RWPE1 (cell line): ENCODE measurements around the gene IL18RAP.
A peak's percentile ranks its signal among the peaks of the same experiment; 100 is the strongest.

Experiments
- CTCF ChIA-PET: fragments of 350-600 bp; sonication (Branson Sonifier 250); formaldehyde crosslinking; extraction: SDS; loops from one replicate; lab custom pipeline; 2021; lab: Yijun Ruan, JAX
- POLR2A ChIA-PET: fragments of 400-600 bp; formaldehyde crosslinking; extraction: SDS; loops from one replicate; lab custom pipeline; 2020; ENCODE audit warnings: antibody characterized with exemption; ENCODE audit not compliant: low non-redundant PET; lab: Yijun Ruan, JAX
- DNase-seq: peaks from one replicate; pipeline ENCODE4 v3.0.0; 2012; ENCODE audit warnings: low spot score
- H3K27ac ChIP-seq: fragments of 450-650 bp; 2 replicates; pipeline ENCODE4 v1.5.1; 2017
- TF ChIP-seq, protein P1 (sequence below): fragments of 450-650 bp; conservative IDR thresholded peaks from 2 replicates; pipeline ENCODE4 v1.5.1; 2017; ENCODE audit warnings: low read depth, mild to moderate bottlenecking

The IL18RAP gene

DNA sequence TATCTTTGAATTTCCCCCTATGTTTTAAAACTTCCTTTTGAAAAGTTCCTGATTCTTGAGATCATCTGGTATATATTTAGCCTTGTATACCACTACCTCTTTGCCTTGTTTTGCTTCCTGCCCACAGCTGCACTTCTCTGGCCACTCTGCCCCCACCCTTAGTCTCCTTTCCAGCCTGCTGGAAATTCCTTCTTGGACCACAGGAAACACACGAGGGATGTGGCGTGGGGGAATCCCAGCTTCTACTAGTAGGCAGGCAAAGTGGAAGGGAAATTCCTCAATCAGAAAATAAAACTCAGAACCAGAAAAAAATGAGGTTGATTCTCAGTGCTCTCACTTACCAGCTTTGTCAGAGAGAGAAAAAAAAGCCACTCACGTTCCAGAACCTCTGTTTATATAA lies 13.4 kb downstream of the IL18RAP start:
- TF ChIP-seq, protein P1, sequence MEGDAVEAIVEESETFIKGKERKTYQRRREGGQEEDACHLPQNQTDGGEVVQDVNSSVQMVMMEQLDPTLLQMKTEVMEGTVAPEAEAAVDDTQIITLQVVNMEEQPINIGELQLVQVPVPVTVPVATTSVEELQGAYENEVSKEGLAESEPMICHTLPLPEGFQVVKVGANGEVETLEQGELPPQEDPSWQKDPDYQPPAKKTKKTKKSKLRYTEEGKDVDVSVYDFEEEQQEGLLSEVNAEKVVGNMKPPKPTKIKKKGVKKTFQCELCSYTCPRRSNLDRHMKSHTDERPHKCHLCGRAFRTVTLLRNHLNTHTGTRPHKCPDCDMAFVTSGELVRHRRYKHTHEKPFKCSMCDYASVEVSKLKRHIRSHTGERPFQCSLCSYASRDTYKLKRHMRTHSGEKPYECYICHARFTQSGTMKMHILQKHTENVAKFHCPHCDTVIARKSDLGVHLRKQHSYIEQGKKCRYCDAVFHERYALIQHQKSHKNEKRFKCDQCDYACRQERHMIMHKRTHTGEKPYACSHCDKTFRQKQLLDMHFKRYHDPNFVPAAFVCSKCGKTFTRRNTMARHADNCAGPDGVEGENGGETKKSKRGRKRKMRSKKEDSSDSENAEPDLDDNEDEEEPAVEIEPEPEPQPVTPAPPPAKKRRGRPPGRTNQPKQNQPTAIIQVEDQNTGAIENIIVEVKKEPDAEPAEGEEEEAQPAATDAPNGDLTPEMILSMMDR: no peak
- ChIA-PET CTCF (interaction anchor here (1.1 kb wide), 1 partner anchor 196 kb away, joined by 4 read pairs; no protein-coding TSS in a partner anchor), POLR2A (no interaction called here)
- no peak for DNase-seq
- no peak overlapping the region for H3K27ac ChIP-seq

DNA sequence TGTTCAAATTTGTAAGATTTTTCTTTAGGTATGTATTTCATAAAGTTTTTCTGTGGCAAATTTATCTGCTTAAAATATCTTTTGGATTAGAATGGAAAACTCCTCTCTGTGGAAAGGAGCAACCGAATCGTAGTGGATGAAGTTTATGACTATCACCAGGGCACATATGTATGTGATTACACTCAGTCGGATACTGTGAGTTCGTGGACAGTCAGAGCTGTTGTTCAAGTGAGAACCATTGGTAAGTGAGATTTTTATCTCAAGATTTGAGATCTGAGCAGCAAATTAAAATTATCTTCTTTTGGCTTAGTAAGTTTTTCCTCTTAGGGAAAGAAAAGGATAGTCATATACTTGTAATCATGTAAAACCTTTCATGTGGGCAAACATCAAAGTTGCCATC lies 14.2 kb downstream of the IL18RAP start:
- ChIA-PET POLR2A (no interaction called here), CTCF (no interaction called here)
- H3K27ac ChIP-seq: no peak overlapping the region
- TF ChIP-seq, protein P1: no peak
- DNase-seq: no peak

DNA sequence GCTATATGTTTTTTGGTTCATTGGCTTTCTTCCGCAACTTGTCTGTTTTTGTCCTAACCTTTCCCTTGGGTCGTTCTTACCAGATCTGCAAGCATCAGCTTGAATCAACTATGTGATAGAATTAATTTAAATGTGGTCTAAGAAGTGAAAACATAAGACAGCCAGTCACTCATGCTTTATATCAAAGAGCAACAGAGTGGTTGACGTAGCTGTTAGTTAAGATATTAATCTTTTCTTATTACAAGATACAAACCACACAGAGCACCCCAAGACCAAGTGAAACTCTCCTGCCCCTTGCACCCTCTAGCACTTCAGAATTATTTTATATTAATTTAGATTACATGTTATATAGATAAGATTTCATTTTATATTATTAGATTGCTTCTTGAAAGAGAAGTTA lies 15.2 kb downstream of the IL18RAP start:
- no peak overlapping the region for H3K27ac ChIP-seq
- ChIA-PET POLR2A (no interaction called here), CTCF (no interaction called here)
- no peak for DNase-seq
- TF ChIP-seq, protein P1: no peak

DNA sequence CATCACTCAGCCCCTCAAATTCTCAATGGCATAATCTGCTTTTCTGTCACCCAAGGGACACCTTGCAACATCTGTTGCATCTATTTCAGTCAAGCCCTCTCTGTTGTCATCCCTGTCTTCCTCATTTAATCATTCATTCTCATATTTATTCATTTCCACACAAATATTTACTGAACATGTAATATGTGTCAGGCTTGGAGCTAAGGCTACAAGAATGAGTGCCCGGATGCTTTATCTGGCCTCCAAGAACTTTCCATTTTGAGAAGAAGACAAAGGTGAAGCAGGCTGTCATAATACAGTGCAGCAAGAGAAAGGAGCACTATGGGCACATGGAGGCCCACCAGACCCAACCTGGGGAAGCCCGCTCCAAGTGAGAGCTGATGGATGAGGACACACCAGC lies 15.6 kb downstream of the IL18RAP start:
- H3K27ac ChIP-seq: no peak overlapping the region
- ChIA-PET CTCF (interaction anchor here (1.0 kb wide), 1 partner anchor 10 kb away, joined by 3 read pairs; no protein-coding TSS in a partner anchor), POLR2A (no interaction called here)
- TF ChIP-seq, protein P1: no peak
- DNase-seq: no peak

DNA sequence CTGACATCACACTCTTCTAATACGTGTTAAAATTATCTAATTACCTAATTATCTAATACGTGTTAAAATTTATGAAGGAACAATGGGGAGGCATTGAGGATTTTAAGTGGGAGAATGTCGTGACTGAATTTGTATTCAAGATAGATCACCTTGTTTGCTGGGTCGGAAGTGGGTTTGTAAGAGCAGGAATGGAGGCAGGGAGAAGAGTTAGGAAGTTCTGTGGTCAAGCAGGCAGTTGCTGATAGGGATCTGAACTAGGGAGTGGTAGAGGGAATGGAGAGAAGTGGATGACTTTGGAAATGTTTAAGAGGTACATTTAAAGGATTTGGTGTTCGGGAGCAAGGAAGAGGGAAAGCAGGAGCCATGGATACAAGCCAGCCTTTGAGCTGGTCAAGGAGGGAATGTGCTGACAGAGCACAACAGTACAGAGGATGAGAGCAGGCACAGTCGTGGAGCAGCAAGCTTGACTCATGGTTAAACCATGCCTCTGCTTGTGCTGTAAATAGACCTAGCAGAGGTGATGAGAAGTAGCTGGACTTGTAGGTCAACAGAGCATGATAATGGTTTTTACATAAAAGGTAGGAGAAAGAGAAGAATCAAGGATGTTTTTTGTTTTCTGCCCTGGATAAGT lies 16.2 kb downstream of the IL18RAP start:
- no peak for DNase-seq
- ChIA-PET POLR2A (no interaction called here), CTCF (interaction anchor here (0.5 to 1.0 kb wide), 3 partner anchors 9 to 1319 kb away, joined by 3 read pairs; no protein-coding TSS in a partner anchor)
- H3K27ac ChIP-seq: no peak overlapping the region
- TF ChIP-seq, protein P1: no peak

DNA sequence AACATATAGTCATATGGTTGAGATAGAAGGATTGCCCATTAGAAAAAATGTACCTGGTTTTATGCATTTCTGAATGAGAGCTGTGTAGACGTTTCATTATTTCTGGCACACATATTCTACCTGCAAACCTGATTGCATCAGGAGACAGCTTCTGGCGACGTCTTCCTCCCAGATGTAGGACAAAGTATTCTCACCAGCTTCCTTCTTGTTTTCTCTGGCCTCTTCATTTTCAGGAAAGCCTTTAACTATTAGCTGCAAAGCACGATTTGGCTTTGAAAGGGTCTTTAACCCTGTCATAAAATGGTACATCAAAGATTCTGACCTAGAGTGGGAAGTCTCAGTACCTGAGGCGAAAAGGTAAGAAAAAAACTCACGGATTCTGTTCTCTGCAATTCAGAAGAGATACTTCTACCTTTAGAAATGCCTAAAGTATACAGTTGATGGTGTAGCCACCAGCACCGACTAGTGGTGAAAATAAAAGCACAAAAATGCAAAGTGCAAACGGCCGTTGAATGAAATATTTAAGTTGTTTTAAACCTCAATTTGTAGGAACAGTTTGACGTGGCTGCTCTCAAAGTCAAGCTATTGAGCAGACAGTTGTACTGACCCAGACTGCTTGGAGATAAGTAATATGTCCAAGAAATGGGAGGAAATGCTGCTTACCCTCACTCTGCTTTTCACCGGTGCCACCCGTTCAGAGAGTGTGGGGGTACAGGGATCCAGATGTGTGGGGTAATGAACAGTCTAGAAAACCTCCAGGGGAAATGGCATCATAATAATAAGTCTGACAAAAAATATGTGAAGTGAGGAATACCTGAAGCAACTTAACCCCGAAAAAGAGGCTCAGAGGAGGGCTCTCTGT lies 20.2 kb downstream of the IL18RAP start:
- no peak overlapping the region for H3K27ac ChIP-seq

More for the DNA sequence above, 20.2 kb downstream of the IL18RAP start:
- ChIA-PET POLR2A (no interaction called here), CTCF (interaction anchor here (0.6 to 1.0 kb wide), 7 partner anchors 16 to 827 kb away, joined by 3 to 5 read pairs (median 3); no protein-coding TSS in a partner anchor)
- TF ChIP-seq, protein P1: peak; percentile 70
- DNase-seq: peak; percentile 12
